SIG-M5 treated with dmso at 0.1 percent for 504 hours (cell line): ENCODE data around the gene ZDHHC14.

Source experiments
- DNase-seq: peaks from one replicate; lab custom pipeline; 2025; ENCODE audit not compliant: unreplicated experiment; lab: John Stamatoyannopoulos, UW

The ZDHHC14 gene

GRCh38 chr6:157530126-157530525 is 149.1 kb downstream of the ZDHHC14 start:
- DNase-seq = no peak

- no peak for DNase-seq
These were observed 149.8 kb downstream of the ZDHHC14 start for GRCh38 chr6:157530724-157531168.

- DNase-seq = no peak
These were observed 150.4 kb downstream of the ZDHHC14 start for GRCh38 chr6:157531169-157531985.

GRCh38 chr6:157531986-157532365 is 151.0 kb downstream of the ZDHHC14 start:
- DNase-seq = no peak

GRCh38 chr6:157533048-157533871 is 152.3 kb downstream of the ZDHHC14 start:
- no peak for DNase-seq

- DNase-seq = no peak
These were observed 153.3 kb downstream of the ZDHHC14 start for GRCh38 chr6:157534134-157534871.

- DNase-seq = no peak
These were observed 154.0 kb downstream of the ZDHHC14 start for GRCh38 chr6:157534977-157535339.

- DNase-seq = peak; percentile 78
These were observed 154.6 kb downstream of the ZDHHC14 start for GRCh38 chr6:157535340-157536222.

GRCh38 chr6:157536223-157536545 is 155.2 kb downstream of the ZDHHC14 start:
- no peak for DNase-seq

GRCh38 chr6:157537556-157537955 is 156.6 kb downstream of the ZDHHC14 start:
- DNase-seq = no peak

- DNase-seq = no peak
These were observed 157.2 kb downstream of the ZDHHC14 start for GRCh38 chr6:157538168-157538567.

GRCh38 chr6:157538698-157539097 is 157.7 kb downstream of the ZDHHC14 start:
- no peak for DNase-seq

- DNase-seq = no peak
These were observed 158.4 kb downstream of the ZDHHC14 start for GRCh38 chr6:157539421-157539822.

GRCh38 chr6:157539900-157540752 is 159.1 kb downstream of the ZDHHC14 start:
- DNase-seq = no peak

- DNase-seq = no peak
These were observed 160.8 kb downstream of the ZDHHC14 start for GRCh38 chr6:157541618-157542413.

GRCh38 chr6:157542414-157543160 is 161.6 kb downstream of the ZDHHC14 start:
- DNase-seq = no peak

GRCh38 chr6:157546321-157546720 is 165.3 kb downstream of the ZDHHC14 start:
- no peak for DNase-seq

GRCh38 chr6:157547112-157547511 is 166.1 kb downstream of the ZDHHC14 start:
- no peak for DNase-seq
